ENCODE measurements around the gene LMX1B. TPM values are rescaled to one million over a fixed set of nuclear protein-coding genes. Genes with fewer than 3 reads are reported as not detected.

The LMX1B gene
- total RNA-seq, 1 experiment from 2014 or later: 12.4 TPM

DNA sequence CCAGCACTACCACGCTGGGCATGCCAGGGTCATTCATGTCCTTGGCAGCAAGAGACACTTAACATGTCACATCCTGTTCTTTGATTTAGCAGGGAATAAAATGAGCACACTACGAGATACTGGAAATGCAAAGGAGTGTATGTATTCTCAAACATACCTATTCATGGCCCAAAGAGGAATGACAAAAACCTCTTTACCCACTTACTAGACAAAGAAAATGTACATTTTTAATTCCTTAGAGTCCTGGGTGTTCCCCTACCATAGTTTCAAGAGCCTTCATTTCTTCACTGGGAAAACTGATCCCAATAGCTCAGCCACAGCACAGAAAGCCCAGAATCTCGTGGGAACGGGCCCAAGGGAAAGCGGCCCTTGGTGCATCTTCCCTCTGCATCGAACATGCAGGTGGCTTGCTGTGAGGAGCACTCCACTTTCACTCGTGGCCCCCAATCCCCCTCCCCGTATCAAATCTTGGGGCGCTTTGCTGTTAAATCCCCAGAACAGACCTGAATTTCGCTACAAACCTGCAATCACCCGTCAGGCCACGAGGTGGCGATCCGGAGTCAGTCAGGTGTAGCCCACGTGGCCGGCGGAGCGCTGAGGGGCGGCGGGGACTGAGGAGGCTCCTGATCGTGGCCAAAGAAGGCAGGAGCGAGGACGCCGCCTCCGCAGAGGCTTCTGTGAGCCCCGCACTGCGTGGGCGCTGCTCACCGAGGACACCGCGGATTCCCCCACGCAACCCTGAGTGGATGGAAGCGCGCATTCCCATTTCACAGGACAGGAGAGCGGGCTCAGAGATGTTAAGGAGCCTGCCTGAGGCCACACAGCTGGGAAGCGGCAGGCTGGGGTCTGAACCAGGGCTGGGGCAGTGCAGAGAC is 91.4 kb downstream of the LMX1B start (continued):
- TF ChIP-seq, protein P1, sequence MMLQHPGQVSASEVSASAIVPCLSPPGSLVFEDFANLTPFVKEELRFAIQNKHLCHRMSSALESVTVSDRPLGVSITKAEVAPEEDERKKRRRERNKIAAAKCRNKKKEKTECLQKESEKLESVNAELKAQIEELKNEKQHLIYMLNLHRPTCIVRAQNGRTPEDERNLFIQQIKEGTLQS (CRISPR knock-in tag; conservative IDR thresholded peaks at IDR 0.05): no peak
- no peak for TF ChIP-seq CDX4 (CRISPR knock-in tag; IDR thresholded peaks at IDR 0.05; ENCODE audit: borderline replicate concordance)
- no peak for TF ChIP-seq ATF6 (CRISPR knock-in tag; IDR thresholded peaks at IDR 0.05)
- TF ChIP-seq, protein P2, sequence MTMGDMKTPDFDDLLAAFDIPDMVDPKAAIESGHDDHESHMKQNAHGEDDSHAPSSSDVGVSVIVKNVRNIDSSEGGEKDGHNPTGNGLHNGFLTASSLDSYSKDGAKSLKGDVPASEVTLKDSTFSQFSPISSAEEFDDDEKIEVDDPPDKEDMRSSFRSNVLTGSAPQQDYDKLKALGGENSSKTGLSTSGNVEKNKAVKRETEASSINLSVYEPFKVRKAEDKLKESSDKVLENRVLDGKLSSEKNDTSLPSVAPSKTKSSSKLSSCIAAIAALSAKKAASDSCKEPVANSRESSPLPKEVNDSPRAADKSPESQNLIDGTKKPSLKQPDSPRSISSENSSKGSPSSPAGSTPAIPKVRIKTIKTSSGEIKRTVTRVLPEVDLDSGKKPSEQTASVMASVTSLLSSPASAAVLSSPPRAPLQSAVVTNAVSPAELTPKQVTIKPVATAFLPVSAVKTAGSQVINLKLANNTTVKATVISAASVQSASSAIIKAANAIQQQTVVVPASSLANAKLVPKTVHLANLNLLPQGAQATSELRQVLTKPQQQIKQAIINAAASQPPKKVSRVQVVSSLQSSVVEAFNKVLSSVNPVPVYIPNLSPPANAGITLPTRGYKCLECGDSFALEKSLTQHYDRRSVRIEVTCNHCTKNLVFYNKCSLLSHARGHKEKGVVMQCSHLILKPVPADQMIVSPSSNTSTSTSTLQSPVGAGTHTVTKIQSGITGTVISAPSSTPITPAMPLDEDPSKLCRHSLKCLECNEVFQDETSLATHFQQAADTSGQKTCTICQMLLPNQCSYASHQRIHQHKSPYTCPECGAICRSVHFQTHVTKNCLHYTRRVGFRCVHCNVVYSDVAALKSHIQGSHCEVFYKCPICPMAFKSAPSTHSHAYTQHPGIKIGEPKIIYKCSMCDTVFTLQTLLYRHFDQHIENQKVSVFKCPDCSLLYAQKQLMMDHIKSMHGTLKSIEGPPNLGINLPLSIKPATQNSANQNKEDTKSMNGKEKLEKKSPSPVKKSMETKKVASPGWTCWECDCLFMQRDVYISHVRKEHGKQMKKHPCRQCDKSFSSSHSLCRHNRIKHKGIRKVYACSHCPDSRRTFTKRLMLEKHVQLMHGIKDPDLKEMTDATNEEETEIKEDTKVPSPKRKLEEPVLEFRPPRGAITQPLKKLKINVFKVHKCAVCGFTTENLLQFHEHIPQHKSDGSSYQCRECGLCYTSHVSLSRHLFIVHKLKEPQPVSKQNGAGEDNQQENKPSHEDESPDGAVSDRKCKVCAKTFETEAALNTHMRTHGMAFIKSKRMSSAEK (CRISPR knock-in tag; IDR thresholded peaks at IDR 0.05; ENCODE audit: borderline replicate concordance): no peak
- no peak for TF ChIP-seq ZNF671 (CRISPR knock-in tag; IDR thresholded peaks at IDR 0.05)
- TF ChIP-seq ZBTB21 (CRISPR knock-in tag; IDR thresholded peaks at IDR 0.05; ENCODE audit: borderline replicate concordance): no peak
- no peak for TF ChIP-seq EMX1 (CRISPR knock-in tag; IDR thresholded peaks at IDR 0.05)
- TF ChIP-seq AR (CRISPR knock-in tag; IDR thresholded peaks at IDR 0.05): no peak
- TF ChIP-seq, protein P3, sequence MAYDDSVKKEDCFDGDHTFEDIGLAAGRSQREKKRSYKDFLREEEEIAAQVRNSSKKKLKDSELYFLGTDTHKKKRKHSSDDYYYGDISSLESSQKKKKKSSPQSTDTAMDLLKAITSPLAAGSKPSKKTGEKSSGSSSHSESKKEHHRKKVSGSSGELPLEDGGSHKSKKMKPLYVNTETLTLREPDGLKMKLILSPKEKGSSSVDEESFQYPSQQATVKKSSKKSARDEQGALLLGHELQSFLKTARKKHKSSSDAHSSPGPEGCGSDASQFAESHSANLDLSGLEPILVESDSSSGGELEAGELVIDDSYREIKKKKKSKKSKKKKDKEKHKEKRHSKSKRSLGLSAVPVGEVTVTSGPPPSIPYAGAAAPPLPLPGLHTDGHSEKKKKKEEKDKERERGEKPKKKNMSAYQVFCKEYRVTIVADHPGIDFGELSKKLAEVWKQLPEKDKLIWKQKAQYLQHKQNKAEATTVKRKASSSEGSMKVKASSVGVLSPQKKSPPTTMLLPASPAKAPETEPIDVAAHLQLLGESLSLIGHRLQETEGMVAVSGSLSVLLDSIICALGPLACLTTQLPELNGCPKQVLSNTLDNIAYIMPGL (CRISPR knock-in tag; IDR thresholded peaks at IDR 0.05): peak; percentile 57; the same call in 1 of the 2 replicates
- no peak for TF ChIP-seq ZNF138 (CRISPR knock-in tag; conservative IDR thresholded peaks at IDR 0.05)
- TF ChIP-seq CREB1 (CRISPR knock-in tag; IDR thresholded peaks at IDR 0.05): peak; percentile 90; the same call in 1 of the 2 replicates
- no peak for TF ChIP-seq ZNF263 (CRISPR knock-in tag; IDR thresholded peaks at IDR 0.05; ENCODE audit: low read depth)
- TF ChIP-seq E2F1 (CRISPR knock-in tag; IDR thresholded peaks at IDR 0.05): 0 out of 2 replicates have a peak, but pooled peaks have one; percentile 77
- no peak for TF ChIP-seq PRDM15 (CRISPR knock-in tag; IDR thresholded peaks at IDR 0.05)
- no peak for TF ChIP-seq GABPB1 (CRISPR knock-in tag; IDR thresholded peaks at IDR 0.05)
- no peak for TF ChIP-seq ZNF512 (CRISPR knock-in tag; IDR thresholded peaks at IDR 0.05; ENCODE audit: borderline replicate concordance)
- peak; percentile 63; the same call in 1 of the 2 replicates for TF ChIP-seq TEAD1 (CRISPR knock-in tag; IDR thresholded peaks at IDR 0.05)
- peak; percentile 70; the same call in 1 of the 2 replicates for TF ChIP-seq FOXK1 (CRISPR knock-in tag; IDR thresholded peaks at IDR 0.05)

Measured in WTC11 (cell line).